ENCODE results near the gene TMCC1.
"Not testable (repeated sequence)": the region's sequence is repeated elsewhere in the genome, so short reads cannot be mapped to it uniquely, and the experiment has no call there.

Gene TMCC1

GRCh38 chr3:129613367-129613740 is 280.2 kb downstream of the TMCC1 start:
- H3K4me3 ChIP-seq: no peak overlapping the region
- peak overlapping the region; percentile 63 for H3K4me2 ChIP-seq
- TF ChIP-seq Cebpa-rat (IDR thresholded peaks at IDR 0.05): no peak
- no peaks in the 10 kb centered on the region for H3K36me3 ChIP-seq
- H3K27me3 ChIP-seq: no peaks in the 10 kb centered on the region
- no peak overlapping the region for H3K27ac ChIP-seq
- H3K4me1 ChIP-seq: peaks cover 93% of the 10 kb centered on the region
- H3K9me3 ChIP-seq: no peaks in the 10 kb centered on the region
- H4K20me1 ChIP-seq: no peaks in the 10 kb centered on the region
- no peak overlapping the region for H3K9ac ChIP-seq

- Histone ChIP-seq H4K20me1 (no peaks in the 10 kb centered on the region), H3K4me2 (peak overlapping the region; percentile 63), H3K9me3 (no peaks in the 10 kb centered on the region), H3K36me3 (no peaks in the 10 kb centered on the region), H3K9ac (no peak overlapping the region), H3K27ac (peak overlapping the region; percentile 41; the same call in 1 of the 2 replicates), H3K27me3 (no peaks in the 10 kb centered on the region), H3K4me1 (peaks cover 93% of the 10 kb centered on the region), H3K4me3 (no peak overlapping the region)
- no peak for TF ChIP-seq Cebpa-rat (IDR thresholded peaks at IDR 0.05)
These were observed 280.8 kb downstream of the TMCC1 start for GRCh38 chr3:129612534-129613366.

GRCh38 chr3:129611812-129612533 is 281.5 kb downstream of the TMCC1 start:
- Histone ChIP-seq H3K4me3 (no peak overlapping the region), H3K27me3 (no peaks in the 10 kb centered on the region), H3K27ac (peak overlapping the region; percentile 61), H3K36me3 (no peaks in the 10 kb centered on the region), H3K9me3 (no peaks in the 10 kb centered on the region), H3K4me1 (peaks cover 93% of the 10 kb centered on the region), H3K9ac (peak overlapping the region; percentile 16; the same call in 1 of the 2 replicates), H3K4me2 (peak overlapping the region; percentile 63), H4K20me1 (no peaks in the 10 kb centered on the region)
- no peak for TF ChIP-seq Cebpa-rat (IDR thresholded peaks at IDR 0.05)

- TF ChIP-seq Cebpa-rat (IDR thresholded peaks at IDR 0.05): no peak
- Histone ChIP-seq H3K4me1 (peaks cover 88% of the 10 kb centered on the region), H3K36me3 (no peaks in the 10 kb centered on the region), H3K9me3 (no peaks in the 10 kb centered on the region), H3K4me3 (no peak overlapping the region), H3K9ac (peak overlapping the region; percentile 16; the same call in 1 of the 2 replicates), H4K20me1 (no peaks in the 10 kb centered on the region), H3K27me3 (no peaks in the 10 kb centered on the region), H3K4me2 (peak overlapping the region; percentile 63), H3K27ac (peak overlapping the region; percentile 61)
These were observed 282.1 kb downstream of the TMCC1 start for GRCh38 chr3:129611446-129611800.

GRCh38 chr3:129610794-129611445 is 282.6 kb downstream of the TMCC1 start:
- H3K36me3 ChIP-seq, H3K4me3 ChIP-seq, H3K9me3 ChIP-seq, H4K20me1 ChIP-seq, H3K27me3 ChIP-seq: not testable (repeated sequence)
- 0 out of 2 replicates have a peak overlapping the region, but pooled peaks have one; percentile 16 for H3K9ac ChIP-seq
- peak overlapping the region; percentile 63 for H3K4me2 ChIP-seq
- peak overlapping the region; percentile 61; the same call in 1 of the 2 replicates for H3K27ac ChIP-seq
- H3K4me1 ChIP-seq: peaks cover 82% of the 10 kb centered on the region

GRCh38 chr3:129610276-129610675 is 283.2 kb downstream of the TMCC1 start:
- Histone ChIP-seq H3K27ac (peak overlapping the region; percentile 47), H3K4me2 (peak overlapping the region; percentile 96), H3K4me1 (peaks cover 77% of the 10 kb centered on the region)

GRCh38 chr3:129609591-129610182 is 283.8 kb downstream of the TMCC1 start:
- Histone ChIP-seq H3K4me2 (peak overlapping the region; percentile 96), H3K4me1 (peaks cover 74% of the 10 kb centered on the region), H4K20me1 (peaks cover 15% of the 10 kb centered on the region), H3K27me3 (no peaks in the 10 kb centered on the region), H3K36me3 (no peaks in the 10 kb centered on the region), H3K27ac (peak overlapping the region; percentile 47; the same call in 1 of the 2 replicates), H3K4me3 (no peak overlapping the region), H3K9me3 (no peaks in the 10 kb centered on the region), H3K9ac (no peak overlapping the region)
- no peak for TF ChIP-seq Cebpa-rat (IDR thresholded peaks at IDR 0.05)

More at GRCh38 chr3:129610276-129610675, 283.2 kb downstream of the TMCC1 start:
- TF ChIP-seq Cebpa-rat (IDR thresholded peaks at IDR 0.05): no peak
- no peak overlapping the region for H3K9ac ChIP-seq
- H4K20me1 ChIP-seq: peaks cover 11% of the 10 kb centered on the region; the same call in 1 of the 2 replicates
- H3K36me3 ChIP-seq: no peaks in the 10 kb centered on the region
- H3K9me3 ChIP-seq: no peaks in the 10 kb centered on the region
- H3K4me3 ChIP-seq: no peak overlapping the region
- H3K27me3 ChIP-seq: no peaks in the 10 kb centered on the region

- Histone ChIP-seq H3K27ac (peak overlapping the region; percentile 86; the same call in 1 of the 2 replicates), H3K36me3 (no peaks in the 10 kb centered on the region), H3K9ac (peak overlapping the region; percentile 79; the same call in 1 of the 2 replicates), H3K4me2 (peak overlapping the region; percentile 96), H4K20me1 (peaks cover 21% of the 10 kb centered on the region), H3K4me1 (peaks cover 74% of the 10 kb centered on the region), H3K27me3 (no peaks in the 10 kb centered on the region), H3K4me3 (no peak overlapping the region), H3K9me3 (no peaks in the 10 kb centered on the region)
- no peak for TF ChIP-seq Cebpa-rat (IDR thresholded peaks at IDR 0.05)
These were observed 284.4 kb downstream of the TMCC1 start for GRCh38 chr3:129608936-129609590.

Measured in BLaER1 (cell line).